AG04450 (cell line): ENCODE results near the gene NAPG. TPM values are rescaled to one million over a fixed set of nuclear protein-coding genes. Genes with fewer than 3 reads are reported as not detected.
A peak's percentile ranks its signal among the peaks of the same experiment; 100 is the strongest.

Experiments
- CTCF ChIA-PET: fragments of 300-600, 350-600 bp; formaldehyde crosslinking; extraction: SDS; loops from one replicate; lab custom pipeline; 2022; ENCODE audit warnings: antibody characterized with exemption, inconsistent platforms; lab: Charles Lee
- POLR2A ChIA-PET: fragments of 350-600 bp; formaldehyde crosslinking; extraction: SDS; loops from one replicate; lab custom pipeline; 2021; ENCODE audit warnings: antibody characterized with exemption, inconsistent platforms; lab: Yijun Ruan, JAX
- DNase-seq: peaks from one replicate; pipeline ENCODE4 v3.0.0-alpha.2; 2011; ENCODE audit warnings: low read depth, low spot score
- H3K27ac ChIP-seq: one replicate; pipeline ENCODE4 v1.5.1; 2012; ENCODE audit warnings: low read depth, low read length, control low read depth
- H3K27me3 ChIP-seq: one replicate; pipeline ENCODE4 v1.6.0; 2012; ENCODE audit warnings: low read length; ENCODE audit not compliant: control insufficient read depth, insufficient read depth
- H3K4me3 ChIP-seq: 2 replicates; pipeline ENCODE4 v1.5.1; 2011; ENCODE audit warnings: mild to moderate bottlenecking, low read depth, low read length, control low read depth
- H3K9me3 ChIP-seq: 2 replicates; pipeline ENCODE4 v1.5.1; 2012; ENCODE audit warnings: low read length; ENCODE audit not compliant: control insufficient read depth, insufficient read depth
- polyA plus RNA-seq: library from polyadenylated mRNA; depleted of rRNA; stranded (reverse); fragments of >200 nt; gene quantifications from 2 replicates; pipeline ENCODE4 v1.2.3, GENCODE V29; 2011
- TF ChIP-seq, protein P1 (sequence below): IDR thresholded peaks from 2 replicates; pipeline ENCODE4 v1.5.1; 2011; ENCODE audit warnings: low read depth, low read length, control low read depth, inconsistent platforms

NAPG gene
- polyA plus RNA-seq, 1 experiment: 19.8 TPM

DNA sequence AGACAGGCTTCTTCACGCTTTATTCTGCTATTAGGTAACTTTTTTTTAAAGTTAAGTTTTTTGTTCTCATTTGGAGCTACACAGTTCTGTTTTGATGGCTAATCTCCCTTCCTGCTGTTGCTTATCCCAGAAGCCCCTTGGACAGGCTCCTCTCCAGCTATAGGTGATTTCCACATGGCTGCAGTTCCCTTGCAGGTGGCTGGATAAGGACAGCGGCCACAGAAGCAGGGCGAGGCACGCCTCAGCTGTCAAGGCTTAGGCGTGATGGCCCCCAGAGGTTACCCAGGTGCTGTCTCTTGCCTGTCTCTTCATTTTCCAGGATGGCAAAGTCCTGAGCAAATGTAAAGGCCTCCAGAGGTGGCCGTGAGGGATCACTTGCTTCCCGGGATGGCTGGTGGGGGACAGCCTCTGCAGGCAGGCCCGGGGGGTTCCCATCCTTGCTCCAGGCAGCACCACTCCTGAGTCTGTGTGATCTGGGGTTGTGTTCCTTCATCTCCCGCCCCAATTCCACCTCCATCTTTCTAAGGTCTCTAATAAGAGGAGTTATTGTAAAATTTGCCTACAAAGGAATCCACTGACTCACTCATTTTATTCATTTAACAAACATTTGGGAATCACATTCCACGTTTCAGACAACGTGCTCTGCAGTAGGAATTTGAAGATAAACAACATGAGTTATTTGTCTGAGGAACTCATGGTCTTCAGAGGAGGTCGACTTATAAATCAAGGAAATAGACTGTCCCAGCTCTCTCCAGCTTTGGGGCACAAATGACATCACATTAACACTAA is 53.4 kb downstream of the NAPG start:
- peak; percentile 27 for DNase-seq
- no peak overlapping the region for H3K4me3 ChIP-seq
- ChIA-PET POLR2A (no interaction called here), CTCF (interaction anchor here (0.6 kb wide), 1 partner anchor 9 kb away, joined by 5 read pairs; no protein-coding TSS in a partner anchor)
- TF ChIP-seq, protein P1, sequence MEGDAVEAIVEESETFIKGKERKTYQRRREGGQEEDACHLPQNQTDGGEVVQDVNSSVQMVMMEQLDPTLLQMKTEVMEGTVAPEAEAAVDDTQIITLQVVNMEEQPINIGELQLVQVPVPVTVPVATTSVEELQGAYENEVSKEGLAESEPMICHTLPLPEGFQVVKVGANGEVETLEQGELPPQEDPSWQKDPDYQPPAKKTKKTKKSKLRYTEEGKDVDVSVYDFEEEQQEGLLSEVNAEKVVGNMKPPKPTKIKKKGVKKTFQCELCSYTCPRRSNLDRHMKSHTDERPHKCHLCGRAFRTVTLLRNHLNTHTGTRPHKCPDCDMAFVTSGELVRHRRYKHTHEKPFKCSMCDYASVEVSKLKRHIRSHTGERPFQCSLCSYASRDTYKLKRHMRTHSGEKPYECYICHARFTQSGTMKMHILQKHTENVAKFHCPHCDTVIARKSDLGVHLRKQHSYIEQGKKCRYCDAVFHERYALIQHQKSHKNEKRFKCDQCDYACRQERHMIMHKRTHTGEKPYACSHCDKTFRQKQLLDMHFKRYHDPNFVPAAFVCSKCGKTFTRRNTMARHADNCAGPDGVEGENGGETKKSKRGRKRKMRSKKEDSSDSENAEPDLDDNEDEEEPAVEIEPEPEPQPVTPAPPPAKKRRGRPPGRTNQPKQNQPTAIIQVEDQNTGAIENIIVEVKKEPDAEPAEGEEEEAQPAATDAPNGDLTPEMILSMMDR: no peak
- H3K27me3 ChIP-seq: no peaks in the 10 kb centered on the region
- no peaks in the 10 kb centered on the region for H3K9me3 ChIP-seq
- H3K27ac ChIP-seq: peak overlapping the region; percentile 52

DNA sequence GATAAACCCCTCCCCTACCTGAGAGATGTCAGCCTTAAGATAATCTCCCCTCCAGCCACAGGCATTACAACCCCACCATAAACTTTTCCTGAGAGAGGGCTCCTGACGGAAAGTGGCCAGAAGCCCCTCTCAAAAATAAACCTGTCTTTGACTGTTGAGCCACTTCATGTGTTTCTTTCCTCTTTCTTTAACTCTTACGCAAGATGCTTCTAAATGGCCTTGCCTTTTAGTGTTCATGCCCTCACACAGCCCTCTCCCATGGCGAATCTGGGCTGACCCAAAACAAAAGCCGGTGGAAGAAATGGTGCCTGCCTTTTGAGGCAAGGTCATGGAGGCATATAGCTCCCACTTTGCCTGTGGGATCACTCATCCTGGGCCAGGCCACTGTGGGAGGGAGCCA is 54.4 kb downstream of the NAPG start:
- H3K27me3 ChIP-seq: no peaks in the 10 kb centered on the region
- no peaks in the 10 kb centered on the region for H3K9me3 ChIP-seq
- TF ChIP-seq, protein P1: no peak
- DNase-seq: no peak
- CTCF ChIA-PET: no interaction called here
- H3K4me3 ChIP-seq: no peak overlapping the region
- H3K27ac ChIP-seq: no peak overlapping the region
- POLR2A ChIA-PET: no interaction called here

DNA sequence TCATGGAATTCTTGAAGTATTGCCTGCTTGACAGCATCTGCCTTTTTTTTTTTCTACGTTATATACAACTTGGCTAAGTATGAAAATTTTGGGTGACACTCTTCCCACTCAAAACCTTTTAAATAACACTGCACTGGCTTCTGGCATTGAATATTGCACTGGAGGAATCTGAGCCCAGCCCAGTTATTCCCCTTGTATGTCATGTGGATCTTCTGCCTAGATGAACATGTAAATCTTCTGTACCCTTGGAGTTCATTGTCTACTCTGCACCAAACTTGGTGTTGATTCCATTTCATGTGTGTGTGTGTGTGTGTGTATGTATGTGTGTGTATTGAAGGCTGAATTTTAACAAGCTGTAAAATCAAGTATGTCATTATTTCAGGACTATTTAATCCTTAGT is 59.4 kb downstream of the NAPG start:
- Histone ChIP-seq H3K27ac (no peak overlapping the region), H3K27me3 (no peaks in the 10 kb centered on the region), H3K9me3 (peaks cover 4% of the 10 kb centered on the region; the same call in 1 of the 2 replicates), H3K4me3 (no peak overlapping the region)
- DNase-seq: no peak
- TF ChIP-seq, protein P1: no peak
- ChIA-PET CTCF (interaction anchor here (1.0 kb wide), 1 partner anchor 25 kb away, joined by 3 read pairs; no protein-coding TSS in a partner anchor), POLR2A (no interaction called here)

DNA sequence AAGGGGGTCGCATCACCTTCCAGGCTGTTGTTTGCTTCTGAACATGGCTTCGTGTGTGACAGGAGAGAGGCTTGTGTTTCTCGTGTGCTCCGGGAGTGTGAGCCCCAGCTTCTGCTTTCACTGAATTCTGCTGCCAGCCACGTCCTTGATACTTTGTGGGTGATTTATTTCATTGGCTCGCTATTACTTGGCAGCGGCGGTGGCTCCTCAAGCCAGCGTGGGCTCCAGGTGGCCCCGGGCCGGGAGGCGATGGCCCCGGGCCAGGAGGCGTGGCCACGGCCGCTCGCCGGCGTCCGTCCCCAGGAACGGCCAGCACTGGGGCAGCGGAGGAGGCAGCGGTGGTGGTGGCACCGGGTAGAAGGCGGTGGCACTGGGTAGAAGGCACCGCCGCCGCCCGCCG is 63.1 kb downstream of the NAPG start:
- no peak for DNase-seq
- Histone ChIP-seq H3K27me3 (no peaks in the 10 kb centered on the region), H3K27ac (no peak overlapping the region), H3K9me3 (peaks cover 4% of the 10 kb centered on the region; the same call in 1 of the 2 replicates), H3K4me3 (no peak overlapping the region)
- TF ChIP-seq, protein P1: no peak
- ChIA-PET POLR2A (no interaction called here), CTCF (no interaction called here)

DNA sequence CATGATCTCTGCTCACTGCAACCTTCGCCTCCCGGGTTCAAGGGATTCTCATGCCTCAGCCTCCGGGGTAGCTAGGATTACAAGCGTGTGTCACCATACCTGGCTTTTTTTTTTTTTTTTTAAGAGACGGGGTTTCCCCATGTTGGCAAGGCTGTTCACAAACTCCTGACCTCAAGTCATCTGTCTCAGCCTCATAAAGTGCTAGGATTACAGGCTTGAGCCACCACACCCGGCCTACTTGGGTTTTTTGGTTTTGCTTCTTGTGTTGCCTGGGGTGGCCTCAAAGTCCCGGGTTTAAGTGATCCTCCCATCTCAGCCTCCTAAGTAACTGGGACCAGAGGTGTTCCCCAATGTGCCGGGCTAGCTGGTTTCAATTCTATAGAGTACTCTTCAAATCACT is 64.6 kb downstream of the NAPG start:
- TF ChIP-seq, protein P1: no peak
- Histone ChIP-seq H3K4me3 (no peak overlapping the region), H3K27me3 (no peaks in the 10 kb centered on the region), H3K27ac (no peak overlapping the region), H3K9me3 (peaks cover 4% of the 10 kb centered on the region; the same call in 1 of the 2 replicates)
- no peak for DNase-seq
- ChIA-PET CTCF (no interaction called here), POLR2A (no interaction called here)
